ENCODE data around the gene POT1.
A peak's percentile ranks its signal among the peaks of the same experiment; 100 is the strongest.

Gene POT1

GRCh38 chr7:124812764-124813163, 116.9 kb downstream of the POT1 start:
- H3K4me3 Mint-ChIP-seq = no peak overlapping the region
- peaks cover 0 to 10% of the 10 kb centered on the region in 2 donors for H3K27me3 Mint-ChIP-seq
- H3K4me1 Mint-ChIP-seq = no peaks in the 10 kb centered on the region
- no peak for DNase-seq
- H3K27ac Mint-ChIP-seq = no peak overlapping the region
- no peaks in the 10 kb centered on the region for H3K36me3 Mint-ChIP-seq
- no peaks in the 10 kb centered on the region for H3K9me3 Mint-ChIP-seq
- ATAC-seq (replicated peaks) = no peak

- Mint-ChIP-seq H3K4me1 (no peaks in the 10 kb centered on the region), H3K36me3 (no peaks in the 10 kb centered on the region), H3K4me3 (no peak overlapping the region), H3K9me3 (no peaks in the 10 kb centered on the region), H3K27ac (no peak overlapping the region), H3K27me3 (peaks cover 0 to 10% of the 10 kb centered on the region in 2 donors)
- DNase-seq (no peak), ATAC-seq (replicated peaks) (no peak)
Observed at GRCh38 chr7:124811341-124811740, 118.3 kb downstream of the POT1 start.

- no peaks in the 10 kb centered on the region for H3K4me1 Mint-ChIP-seq
- no peak for ATAC-seq (replicated peaks)
- no peaks in the 10 kb centered on the region for H3K36me3 Mint-ChIP-seq
- no peak overlapping the region for H3K4me3 Mint-ChIP-seq
- no peak overlapping the region for H3K27ac Mint-ChIP-seq
- no peak for DNase-seq
- H3K27me3 Mint-ChIP-seq = peaks cover 0 to 10% of the 10 kb centered on the region in 2 donors
- no peaks in the 10 kb centered on the region for H3K9me3 Mint-ChIP-seq
Observed at GRCh38 chr7:124810605-124811004, 119.0 kb downstream of the POT1 start.

GRCh38 chr7:124808206-124808605, 121.4 kb downstream of the POT1 start:
- no peaks in the 10 kb centered on the region for H3K9me3 Mint-ChIP-seq
- no peaks in the 10 kb centered on the region for H3K36me3 Mint-ChIP-seq
- DNase-seq (no peak), ATAC-seq (replicated peaks) (no peak)
- no peak overlapping the region for H3K4me3 Mint-ChIP-seq
- no peak overlapping the region for H3K27ac Mint-ChIP-seq
- H3K4me1 Mint-ChIP-seq = no peaks in the 10 kb centered on the region
- peaks cover 0 to 5% of the 10 kb centered on the region in 2 donors for H3K27me3 Mint-ChIP-seq

GRCh38 chr7:124801330-124801895, 128.2 kb downstream of the POT1 start:
- no peak for ATAC-seq (replicated peaks)
- H3K4me1 Mint-ChIP-seq = no peaks in the 10 kb centered on the region
- H3K9me3 Mint-ChIP-seq = peaks cover 0 to under 1% of the 10 kb centered on the region in 2 donors
- H3K27ac Mint-ChIP-seq = no peak overlapping the region
- H3K36me3 Mint-ChIP-seq = peaks cover 0 to 2% of the 10 kb centered on the region in 2 donors
- peaks cover 12 to 13% of the 10 kb centered on the region in 2 donors for H3K27me3 Mint-ChIP-seq
- H3K4me3 Mint-ChIP-seq = no peak overlapping the region
- DNase-seq = no peak

- Mint-ChIP-seq H3K27ac (no peak overlapping the region), H3K9me3 (peaks cover 0 to 5% of the 10 kb centered on the region in 2 donors), H3K27me3 (peaks cover 12 to 13% of the 10 kb centered on the region in 2 donors), H3K36me3 (peaks cover 0 to 3% of the 10 kb centered on the region in 2 donors), H3K4me3 (no peak overlapping the region), H3K4me1 (no peaks in the 10 kb centered on the region)
- ATAC-seq (replicated peaks) (no peak), DNase-seq (no peak)
Observed at GRCh38 chr7:124800386-124800785, 129.2 kb downstream of the POT1 start.

GRCh38 chr7:124799448-124799847, 130.2 kb downstream of the POT1 start:
- peaks cover 0 to 5% of the 10 kb centered on the region in 2 donors for H3K9me3 Mint-ChIP-seq
- H3K4me1 Mint-ChIP-seq = no peaks in the 10 kb centered on the region

GRCh38 chr7:124796771-124797170, 132.9 kb downstream of the POT1 start:
- Mint-ChIP-seq H3K27ac (no peak overlapping the region), H3K9me3 (peaks cover 0 to 5% of the 10 kb centered on the region in 2 donors), H3K4me3 (no peak overlapping the region), H3K36me3 (peaks cover 0 to 3% of the 10 kb centered on the region in 2 donors), H3K27me3 (peaks cover 7 to 8% of the 10 kb centered on the region in 2 donors), H3K4me1 (no peaks in the 10 kb centered on the region)
- DNase-seq = no peak
- ATAC-seq (replicated peaks) = no peak

More at GRCh38 chr7:124799448-124799847, 130.2 kb downstream of the POT1 start:
- DNase-seq (no peak), ATAC-seq (replicated peaks) (no peak)
- Mint-ChIP-seq H3K36me3 (peaks cover 0 to 3% of the 10 kb centered on the region in 2 donors), H3K4me3 (no peak overlapping the region), H3K27ac (no peak overlapping the region), H3K27me3 (peaks cover 12 to 13% of the 10 kb centered on the region in 2 donors)

GRCh38 chr7:124792696-124793095, 136.9 kb downstream of the POT1 start:
- H3K4me1 Mint-ChIP-seq = no peaks in the 10 kb centered on the region
- H3K27me3 Mint-ChIP-seq = peaks cover 0 to 3% of the 10 kb centered on the region in 2 donors
- peaks cover 0 to 5% of the 10 kb centered on the region in 2 donors for H3K9me3 Mint-ChIP-seq
- ATAC-seq (replicated peaks) (no peak), DNase-seq (no peak)
- no peak overlapping the region for H3K27ac Mint-ChIP-seq
- peaks cover 0 to 3% of the 10 kb centered on the region in 2 donors for H3K36me3 Mint-ChIP-seq
- H3K4me3 Mint-ChIP-seq = no peak overlapping the region

GRCh38 chr7:124792002-124792401, 137.6 kb downstream of the POT1 start:
- Mint-ChIP-seq H3K4me3 (no peak overlapping the region), H3K36me3 (peaks cover 0 to 3% of the 10 kb centered on the region in 2 donors), H3K27ac (no peak overlapping the region), H3K4me1 (no peaks in the 10 kb centered on the region), H3K9me3 (peaks cover 0 to 5% of the 10 kb centered on the region in 2 donors), H3K27me3 (peaks cover 0 to 3% of the 10 kb centered on the region in 2 donors)
- no peak for DNase-seq
- ATAC-seq (replicated peaks) = no peak

GRCh38 chr7:124791426-124791825, 138.2 kb downstream of the POT1 start:
- no peak for ATAC-seq (replicated peaks)
- no peak overlapping the region for H3K4me3 Mint-ChIP-seq
- DNase-seq = no peak
- H3K36me3 Mint-ChIP-seq = peaks cover 0 to 2% of the 10 kb centered on the region in 2 donors
- no peaks in the 10 kb centered on the region for H3K4me1 Mint-ChIP-seq
- H3K27ac Mint-ChIP-seq = no peak overlapping the region
- H3K27me3 Mint-ChIP-seq = peaks cover 0 to 3% of the 10 kb centered on the region in 2 donors
- H3K9me3 Mint-ChIP-seq = peaks cover 0 to 5% of the 10 kb centered on the region in 2 donors

- H3K4me3 Mint-ChIP-seq = no peak overlapping the region
- no peaks in the 10 kb centered on the region for H3K4me1 Mint-ChIP-seq
- peaks cover 0 to 3% of the 10 kb centered on the region in 2 donors for H3K27me3 Mint-ChIP-seq
- H3K27ac Mint-ChIP-seq = no peak overlapping the region
- H3K9me3 Mint-ChIP-seq = no peaks in the 10 kb centered on the region
- H3K36me3 Mint-ChIP-seq = no peaks in the 10 kb centered on the region
- no peak for ATAC-seq (replicated peaks)
- no peak for DNase-seq
Observed at GRCh38 chr7:124790645-124791044, 139.0 kb downstream of the POT1 start.

- no peak for DNase-seq
- no peak for ATAC-seq (replicated peaks)
- Mint-ChIP-seq H3K36me3 (no peaks in the 10 kb centered on the region), H3K9me3 (peaks cover 0 to 2% of the 10 kb centered on the region in 2 donors), H3K27me3 (peaks cover 0 to 3% of the 10 kb centered on the region in 2 donors), H3K4me3 (no peak overlapping the region), H3K4me1 (no peaks in the 10 kb centered on the region), H3K27ac (no peak overlapping the region)
Observed at GRCh38 chr7:124785994-124786393, 143.6 kb downstream of the POT1 start.

- no peak overlapping the region for H3K4me3 Mint-ChIP-seq
- no peak overlapping the region for H3K27ac Mint-ChIP-seq
- no peaks in the 10 kb centered on the region for H3K36me3 Mint-ChIP-seq
- no peak for DNase-seq
- no peaks in the 10 kb centered on the region for H3K4me1 Mint-ChIP-seq
- peak; percentile 46 to 61 for ATAC-seq (replicated peaks)
- peaks cover 0 to 2% of the 10 kb centered on the region in 2 donors for H3K9me3 Mint-ChIP-seq
- H3K27me3 Mint-ChIP-seq = no peaks in the 10 kb centered on the region
Observed at GRCh38 chr7:124784879-124785818, 144.5 kb downstream of the POT1 start.

GRCh38 chr7:124783271-124783670, 146.4 kb downstream of the POT1 start:
- Mint-ChIP-seq H3K4me3 (no peak overlapping the region), H3K27ac (no peak overlapping the region), H3K36me3 (no peaks in the 10 kb centered on the region), H3K27me3 (no peaks in the 10 kb centered on the region), H3K4me1 (no peaks in the 10 kb centered on the region), H3K9me3 (peaks cover 0 to 2% of the 10 kb centered on the region in 2 donors)
- ATAC-seq (replicated peaks) (no peak), DNase-seq (no peak)
